Adrenal gland (tissue), 12 donors: Measurements from ENCODE around the gene PSKH1. TPM values are rescaled to one million over a fixed set of nuclear protein-coding genes. Genes with fewer than 3 reads are reported as not detected.

ENCODE experiments used
- DNase-seq, 7 donors: peaks; one replicate each; pipeline ENCODE4 v3.0.0-alpha.2; 2019 to 2020
- H3K27ac ChIP-seq, 5 donors: fragments of 200-600 bp; sonication (generic) in 4 of 5; 1 replicate in 3 of 5; 2 replicates in 2 of 5; pipeline versions ENCODE4 v1.5.1 to v1.8.0; 2016 to 2020; ENCODE audit warnings: mild to moderate bottlenecking in 1 of 5
- H3K27me3 ChIP-seq: fragments of 200-600 bp; 2 replicates; pipeline ENCODE4 v1.8.0; 2021
- H3K36me3 ChIP-seq, 2 donors: fragments of 200-600 bp; replicated peaks in 1 of 2; 1 replicate in 1 of 2; 2 replicates in 1 of 2; pipeline versions ENCODE4 v1.5.1 to v1.8.0; 2018 to 2022
- H3K4me1 ChIP-seq, 2 donors: fragments of 200-600 bp; replicated peaks in 1 of 2; 1 replicate in 1 of 2; 2 replicates in 1 of 2; pipeline versions ENCODE4 v1.5.1 to v1.8.0; 2018 to 2021
- H3K4me3 ChIP-seq, 4 donors: fragments of 200-600 bp; sonication (generic) in 3 of 4; one replicate each; pipeline ENCODE4 v1.5.1; 2016 to 2018
- H3K9me3 ChIP-seq, 3 donors: fragments of 200-600 bp; sonication (generic) in 1 of 3; replicated peaks in 1 of 3; 1 replicate in 2 of 3; 2 replicates in 1 of 3; pipeline versions ENCODE4 v1.5.1 to v1.8.0; 2016 to 2021
- POLR2A ChIP-seq, 2 donors: fragments of 450-650 bp; IDR thresholded peaks; one replicate each; pipeline ENCODE4 v1.6.1; 2017; ENCODE audit warnings: antibody characterized with exemption in 2 of 2, mild to moderate bottlenecking in 2 of 2, moderate library complexity in 1 of 2
- WGBS, 4 donors: extraction: QIAGEN DNeasy Blood & Tissue Kit in 2 of 4; methylation state at CpG; one replicate each; pipeline versions ENCODE4 v1.1.5 to v1.1.7; 2013 to 2017; 5-methylcytosine and 5-hydroxymethylcytosine counted together
- intact Hi-C, 2 donors: fragments of 100-400 bp; cut with DNase I; formaldehyde crosslinking; loops; one replicate each; pipeline versions ENCODE4 v1.14.1 to v1.15.0; 2022 to 2023
- polyA plus RNA-seq, 3 donors: library from polyadenylated mRNA; stranded (reverse); fragments of 200-250 nt in 2 of 3; fragments of 350-450 nt in 1 of 3; fragmentation: Illumina TruSeq in 1 of 3; extraction: RNeasy Lipid Tissue Mini Kit (QIAGEN cat#74804) in 1 of 3; gene quantifications; one replicate each; pipeline ENCODE4 v1.2.3, GENCODE V29; 2013 to 2014
- total RNA-seq, 9 donors: library from RNA; depleted of rRNA in 4 of 9; stranded (reverse); fragments of >200 nt in 4 of 9; fragments of 120-200 nt in 1 of 9; fragmentation: NEBNext Ultra II Directional in 1 of 9; extraction: Animal tissue kit (Norgen Biotek cat#: 25700) in 1 of 9; gene quantifications; one replicate each; pipeline versions ENCODE4 v1.1.0 to v1.2.4, GENCODE V29; 2013 to 2023
- TF ChIP-seq, protein P1 (sequence below), 6 experiments: fragments of 450-650 bp in 4 of 6; fragments of 200-600 bp in 2 of 6; sonication (generic) in 1 of 6; IDR thresholded peaks; 1 replicate in 5 of 6; 2 replicates in 1 of 6; pipeline versions ENCODE4 v1.5.1 to v1.8.0; 2016 to 2021; ENCODE audit warnings: antibody characterized with exemption in 6 of 6, mild to moderate bottlenecking in 2 of 6, moderate library complexity in 1 of 6
- donor health status: healthy with polysubstance abuse.
- donor health status: Bipolar disorder and iron deficiency.
- donor health status: DM: yes; HTN: yes; CAD: no.
- donor health status: DM: no; HTN: no; CAD: no.
- donor health status: DM: no; HTN: no; CAD: no.
- donor health status: DM: yes; HTN: yes; CAD: no.

The PSKH1 gene
- total and polyA plus RNA-seq, 12 donors: 9.5 to 43.7 (median 24.0) TPM

GRCh38 chr16:67865318-67865717 lies 27.7 kb upstream of the PSKH1 start:
- H3K4me1 ChIP-seq: peaks cover 17 to 23% of the 10 kb centered on the region in 2 donors

GRCh38 chr16:67868290-67868689 lies 24.8 kb upstream of the PSKH1 start:
- H3K4me1 ChIP-seq: peaks cover 8 to 10% of the 10 kb centered on the region in 2 donors
- WGBS, 4 donors: 91 to 96% (median 94%) methylated on average over 6 of the region's 6 CpGs
- peaks cover 0 to 56% of the 10 kb centered on the region in 2 donors for H3K36me3 ChIP-seq
- no peaks in the 10 kb centered on the region for H3K9me3 ChIP-seq
- H3K27me3 ChIP-seq: no peaks in the 10 kb centered on the region
- DNase-seq: no peak
- TF ChIP-seq POLR2A (IDR thresholded peaks at IDR 0.05): no peak
- TF ChIP-seq, protein P1, sequence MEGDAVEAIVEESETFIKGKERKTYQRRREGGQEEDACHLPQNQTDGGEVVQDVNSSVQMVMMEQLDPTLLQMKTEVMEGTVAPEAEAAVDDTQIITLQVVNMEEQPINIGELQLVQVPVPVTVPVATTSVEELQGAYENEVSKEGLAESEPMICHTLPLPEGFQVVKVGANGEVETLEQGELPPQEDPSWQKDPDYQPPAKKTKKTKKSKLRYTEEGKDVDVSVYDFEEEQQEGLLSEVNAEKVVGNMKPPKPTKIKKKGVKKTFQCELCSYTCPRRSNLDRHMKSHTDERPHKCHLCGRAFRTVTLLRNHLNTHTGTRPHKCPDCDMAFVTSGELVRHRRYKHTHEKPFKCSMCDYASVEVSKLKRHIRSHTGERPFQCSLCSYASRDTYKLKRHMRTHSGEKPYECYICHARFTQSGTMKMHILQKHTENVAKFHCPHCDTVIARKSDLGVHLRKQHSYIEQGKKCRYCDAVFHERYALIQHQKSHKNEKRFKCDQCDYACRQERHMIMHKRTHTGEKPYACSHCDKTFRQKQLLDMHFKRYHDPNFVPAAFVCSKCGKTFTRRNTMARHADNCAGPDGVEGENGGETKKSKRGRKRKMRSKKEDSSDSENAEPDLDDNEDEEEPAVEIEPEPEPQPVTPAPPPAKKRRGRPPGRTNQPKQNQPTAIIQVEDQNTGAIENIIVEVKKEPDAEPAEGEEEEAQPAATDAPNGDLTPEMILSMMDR (IDR thresholded peaks at IDR 0.05): no peak
- intact Hi-C loops: loop anchor here in 1 of 2 donors (10.0 kb wide), 1 partner anchor 53 kb away; no protein-coding TSS in a partner anchor
- no peak overlapping the region for H3K27ac ChIP-seq
- no peak overlapping the region for H3K4me3 ChIP-seq

More at GRCh38 chr16:67865318-67865717, 27.7 kb upstream of the PSKH1 start:
- WGBS, 4 donors: 88 to 100% (median 93%) methylated on average over 2 of the region's 2 CpGs
- intact Hi-C loops: loop anchor here in 1 of 2 donors (10.0 kb wide), 1 partner anchor 51 kb away; no protein-coding TSS in a partner anchor
- DNase-seq: peak in 5 of 7 donors; percentile 54 to 64 (median 58)
- Histone ChIP-seq H3K9me3 (no peaks in the 10 kb centered on the region), H3K36me3 (peaks cover 0 to 55% of the 10 kb centered on the region in 2 donors), H3K4me3 (no peak overlapping the region), H3K27me3 (no peaks in the 10 kb centered on the region), H3K27ac (peak overlapping the region in 1 of 5 donors; percentile 11)
- TF ChIP-seq POLR2A (IDR thresholded peaks at IDR 0.05): no peak
- TF ChIP-seq, protein P1 (IDR thresholded peaks at IDR 0.05): peak in 5 of 6 experiments; percentile 26 to 56 (median 44)

GRCh38 chr16:67869653-67870052 lies 23.4 kb upstream of the PSKH1 start:
- peaks cover 0 to 56% of the 10 kb centered on the region in 2 donors for H3K36me3 ChIP-seq
- WGBS, 4 donors: 78 to 88% (median 86%) methylated on average over 6 to 7 of the region's 7 CpGs
- no peaks in the 10 kb centered on the region for H3K27me3 ChIP-seq
- intact Hi-C loops: loop anchor here in 1 of 2 donors (10.0 kb wide), 1 partner anchor 55 kb away; no protein-coding TSS in a partner anchor
- TF ChIP-seq, protein P1 (IDR thresholded peaks at IDR 0.05): no peak
- TF ChIP-seq POLR2A (IDR thresholded peaks at IDR 0.05): no peak
- peaks cover 10 to 12% of the 10 kb centered on the region in 2 donors for H3K4me1 ChIP-seq
- H3K9me3 ChIP-seq: no peaks in the 10 kb centered on the region
- no peak for DNase-seq
- no peak overlapping the region for H3K4me3 ChIP-seq
- no peak overlapping the region for H3K27ac ChIP-seq

- WGBS, 4 donors: 74 to 81% (median 78%) methylated on average over 2 to 3 of the region's 3 CpGs
- intact Hi-C loops: no loop called here
- Histone ChIP-seq H3K27me3 (no peaks in the 10 kb centered on the region), H3K9me3 (no peaks in the 10 kb centered on the region), H3K4me1 (peaks cover 10 to 18% of the 10 kb centered on the region in 2 donors), H3K36me3 (peaks cover 0 to 43% of the 10 kb centered on the region in 2 donors), H3K4me3 (no peak overlapping the region), H3K27ac (peak overlapping the region in 1 of 5 donors; percentile 74)
- no peak for TF ChIP-seq POLR2A (IDR thresholded peaks at IDR 0.05)
- TF ChIP-seq, protein P1 (IDR thresholded peaks at IDR 0.05): no peak
- no peak for DNase-seq
Observed at GRCh38 chr16:67871256-67871655, 21.8 kb upstream of the PSKH1 start.
